Endodermal cell (in vitro differentiated cells): Measurements from ENCODE around the gene IQCN. TPM values are rescaled to one million over a fixed set of nuclear protein-coding genes. Genes with fewer than 3 reads are reported as not detected.

ENCODE experiments used
- DNase-seq: peaks from one replicate; pipeline ENCODE4 v3.0.0-alpha.2; 2017
- H3K27ac ChIP-seq: 2 replicates; pipeline ENCODE4 v1.5.1; 2013; ENCODE audit warnings: mild to moderate bottlenecking, low read depth, low read length, moderate library complexity
- H3K27me3 ChIP-seq: 2 replicates; pipeline ENCODE4 v1.6.1; 2013; ENCODE audit warnings: mild to moderate bottlenecking, low read length, moderate library complexity; ENCODE audit not compliant: insufficient read depth, control insufficient read depth, poor library complexity, severe bottlenecking
- H3K36me3 ChIP-seq: 2 replicates; pipeline ENCODE4 v1.7.0; 2013; ENCODE audit warnings: mild to moderate bottlenecking, low read length, moderate library complexity; ENCODE audit not compliant: control insufficient read depth, insufficient read depth
- H3K4me1 ChIP-seq: one replicate; pipeline ENCODE4 v1.7.0; 2013; ENCODE audit warnings: low read length; ENCODE audit not compliant: control insufficient read depth, insufficient read depth
- H3K4me3 ChIP-seq: 2 replicates; pipeline ENCODE4 v1.5.1; 2013; ENCODE audit warnings: mild to moderate bottlenecking, low read length, moderate library complexity
- H3K9ac ChIP-seq: 2 replicates; pipeline ENCODE4 v1.6.1; 2013; ENCODE audit warnings: mild to moderate bottlenecking, low read length, moderate library complexity; ENCODE audit not compliant: poor library complexity, severe bottlenecking; ENCODE audit errors: extremely low read depth
- H3K9me3 ChIP-seq: 2 replicates; pipeline ENCODE4 v1.6.1; 2013; ENCODE audit warnings: mild to moderate bottlenecking, low read length, moderate library complexity; ENCODE audit not compliant: control insufficient read depth
- H3K27ac Mint-ChIP-seq: 2 replicates; pipeline ENCODE4 v1.8.0; 2020; ENCODE audit warnings: mixed read lengths
- H3K27me3 Mint-ChIP-seq: 2 replicates; pipeline ENCODE4 v1.8.0; 2021; ENCODE audit warnings: mild to moderate bottlenecking, mixed read lengths; ENCODE audit not compliant: insufficient read depth
- H3K36me3 Mint-ChIP-seq: 2 replicates; pipeline ENCODE4 v1.8.0; 2020; ENCODE audit warnings: low read depth, mixed read lengths
- H3K4me1 Mint-ChIP-seq: 2 replicates; pipeline ENCODE4 v1.8.0; 2020; ENCODE audit warnings: mixed read lengths
- H3K4me3 Mint-ChIP-seq: 2 replicates; pipeline ENCODE4 v1.8.0; 2020; ENCODE audit warnings: mild to moderate bottlenecking, moderate library complexity, mixed read lengths
- H3K9me3 Mint-ChIP-seq: 2 replicates; pipeline ENCODE4 v1.8.0; 2020; ENCODE audit warnings: mild to moderate bottlenecking, mixed read lengths
- CTCF ChIP-seq: fragments of 200-600 bp; sonication (generic); conservative IDR thresholded peaks from 2 replicates; pipeline ENCODE4 v1.5.0; 2021; ENCODE audit warnings: antibody characterized with exemption, mild to moderate bottlenecking
- WGBS, 2 experiments: methylation state at CpG; one replicate each; pipeline versions ENCODE4 v1.1.5 to v1.1.7; 2013; ENCODE audit warnings: missing lambda C conversion rate in 2 of 2, mixed read lengths in 1 of 2; ENCODE audit not compliant: insufficient coverage in 1 of 2, insufficient read length in 1 of 2; 5-methylcytosine and 5-hydroxymethylcytosine counted together
- total RNA-seq, 2 donors: library from RNA; stranded (reverse); fragmentation: NEBNext Ultra II Directional in 1 of 2; extraction: Animal tissue kit (Norgen Biotek cat#: 25700) in 1 of 2; gene quantifications; 2 replicates in 1 of 2; 3 replicates in 1 of 2; pipeline ENCODE4 v1.2.1, GENCODE V29; 2021

IQCN gene
- total RNA-seq, 2 donors from 2014 or later, result 2.4 to 3.3 TPM

GRCh38 chr19:18239303-18239702 is 34.9 kb downstream of the IQCN start:
- TF ChIP-seq CTCF, result no peak
- 29 to 49% methylated on average over 7 to 12 of the region's 12 CpGs for WGBS, 2 experiments
- Mint-ChIP-seq H3K27me3 (peaks cover 42% of the 10 kb centered on the region), H3K9me3 (no peaks in the 10 kb centered on the region), H3K36me3 (no peaks in the 10 kb centered on the region), H3K4me3 (no peak overlapping the region), H3K4me1 (no peaks in the 10 kb centered on the region), H3K27ac (no peak overlapping the region)
- peak; percentile 82 for DNase-seq
- H3K9ac ChIP-seq, result no peak overlapping the region
- H3K9me3 ChIP-seq, result no peaks in the 10 kb centered on the region
- no peak overlapping the region for H3K4me3 ChIP-seq
- H3K4me1 ChIP-seq, result no peaks in the 10 kb centered on the region
- H3K36me3 ChIP-seq, result no peaks in the 10 kb centered on the region
- H3K27ac ChIP-seq, result no peak overlapping the region
- H3K27me3 ChIP-seq, result peaks cover 12% of the 10 kb centered on the region

GRCh38 chr19:18234194-18234593 is 40.1 kb downstream of the IQCN start:
- Mint-ChIP-seq H3K9me3 (no peaks in the 10 kb centered on the region), H3K4me3 (no peak overlapping the region), H3K27me3 (peaks cover 39% of the 10 kb centered on the region), H3K4me1 (peaks cover 6% of the 10 kb centered on the region), H3K36me3 (no peaks in the 10 kb centered on the region), H3K27ac (no peak overlapping the region)
- Histone ChIP-seq H3K27me3 (peaks cover 20% of the 10 kb centered on the region), H3K4me3 (no peak overlapping the region), H3K9me3 (no peaks in the 10 kb centered on the region), H3K36me3 (no peaks in the 10 kb centered on the region), H3K27ac (no peak overlapping the region), H3K9ac (no peak overlapping the region), H3K4me1 (no peaks in the 10 kb centered on the region)
- TF ChIP-seq CTCF, result no peak
- DNase-seq, result no peak
- 46 to 80% methylated on average over 1 to 6 of the region's 6 CpGs for WGBS, 2 experiments

- no peaks in the 10 kb centered on the region for H3K9me3 ChIP-seq
- 19 to 26% methylated on average over 21 to 33 of the region's 37 CpGs for WGBS, 2 experiments
- H3K4me3 ChIP-seq, result peak overlapping the region; percentile 77
- no peak overlapping the region for H3K9ac ChIP-seq
- peaks cover 20% of the 10 kb centered on the region for H3K27me3 ChIP-seq
- H3K27me3 Mint-ChIP-seq, result peaks cover 39% of the 10 kb centered on the region
- no peak overlapping the region for H3K27ac Mint-ChIP-seq
- H3K9me3 Mint-ChIP-seq, result no peaks in the 10 kb centered on the region
- H3K27ac ChIP-seq, result no peak overlapping the region
- peaks cover 6% of the 10 kb centered on the region for H3K4me1 Mint-ChIP-seq
- DNase-seq, result peak; percentile 96
- no peaks in the 10 kb centered on the region for H3K4me1 ChIP-seq
- H3K36me3 Mint-ChIP-seq, result no peaks in the 10 kb centered on the region
- H3K36me3 ChIP-seq, result no peaks in the 10 kb centered on the region
- H3K4me3 Mint-ChIP-seq, result peak overlapping the region; percentile 57
- TF ChIP-seq CTCF, result no peak
Observed at GRCh38 chr19:18233224-18233825, 40.9 kb downstream of the IQCN start.
